GM12801 (cell line): ENCODE results near the gene PKM.
A peak's percentile ranks its signal among the peaks of the same experiment; 100 is the strongest.

Experiments
- CTCF ChIP-seq: IDR thresholded peaks from one replicate; pipeline ENCODE4 v1.5.1; 2011; ENCODE audit warnings: control low read depth; ENCODE audit not compliant: insufficient read length; ENCODE audit errors: extremely low read depth

The PKM gene

GRCh38 chr15:72156928-72157327 lies 74.1 kb downstream of the PKM start:
- TF ChIP-seq CTCF, result no peak

DNA sequence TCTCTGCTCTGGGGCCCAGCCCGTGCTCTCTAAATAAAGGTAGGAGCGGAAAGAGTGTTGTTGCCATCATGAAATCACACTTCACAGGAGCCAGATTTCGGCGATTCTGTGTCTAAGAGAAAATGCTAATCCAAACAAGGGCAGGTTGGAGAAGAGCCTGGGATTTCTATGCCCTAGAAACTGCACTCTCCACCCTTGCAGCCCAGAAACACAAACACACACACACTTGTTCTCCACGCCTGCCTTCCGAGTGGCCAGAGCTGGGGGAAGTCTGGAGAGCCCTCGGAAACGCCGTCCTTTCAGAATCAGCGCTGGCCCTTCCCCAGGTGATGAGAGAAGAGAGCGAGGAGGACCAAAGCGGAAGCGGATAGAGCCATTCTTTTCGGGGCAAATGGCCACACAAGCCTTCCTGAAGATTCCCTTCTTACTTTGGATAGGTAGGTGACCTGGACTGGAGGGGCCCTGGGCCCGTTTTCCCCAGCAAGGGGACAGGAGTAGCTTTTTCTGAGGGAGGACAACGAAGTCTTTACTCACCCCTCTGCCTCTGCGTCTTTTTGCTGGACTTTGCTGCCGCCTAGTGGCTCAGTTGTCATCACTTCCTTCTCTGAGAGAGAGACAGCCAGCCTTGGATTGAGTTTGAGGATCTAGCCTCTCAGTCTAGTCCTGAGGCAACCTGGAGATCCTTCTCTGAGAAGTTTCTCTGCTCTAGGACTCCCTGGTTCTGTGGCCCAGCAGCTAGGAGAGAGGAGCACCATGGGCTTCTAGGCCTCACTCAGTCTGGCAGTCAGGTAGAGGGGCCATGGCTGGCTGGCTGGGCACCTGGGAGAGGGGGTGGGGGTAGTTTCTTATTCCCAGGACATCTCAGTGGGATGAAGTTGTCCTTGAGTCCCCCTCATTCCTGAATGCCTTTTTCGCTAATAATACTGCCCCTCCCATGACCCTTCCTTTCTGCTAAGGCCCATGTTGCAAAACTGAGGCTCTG lies 75.1 kb downstream of the PKM start:
- peak; percentile 84 for TF ChIP-seq CTCF

DNA sequence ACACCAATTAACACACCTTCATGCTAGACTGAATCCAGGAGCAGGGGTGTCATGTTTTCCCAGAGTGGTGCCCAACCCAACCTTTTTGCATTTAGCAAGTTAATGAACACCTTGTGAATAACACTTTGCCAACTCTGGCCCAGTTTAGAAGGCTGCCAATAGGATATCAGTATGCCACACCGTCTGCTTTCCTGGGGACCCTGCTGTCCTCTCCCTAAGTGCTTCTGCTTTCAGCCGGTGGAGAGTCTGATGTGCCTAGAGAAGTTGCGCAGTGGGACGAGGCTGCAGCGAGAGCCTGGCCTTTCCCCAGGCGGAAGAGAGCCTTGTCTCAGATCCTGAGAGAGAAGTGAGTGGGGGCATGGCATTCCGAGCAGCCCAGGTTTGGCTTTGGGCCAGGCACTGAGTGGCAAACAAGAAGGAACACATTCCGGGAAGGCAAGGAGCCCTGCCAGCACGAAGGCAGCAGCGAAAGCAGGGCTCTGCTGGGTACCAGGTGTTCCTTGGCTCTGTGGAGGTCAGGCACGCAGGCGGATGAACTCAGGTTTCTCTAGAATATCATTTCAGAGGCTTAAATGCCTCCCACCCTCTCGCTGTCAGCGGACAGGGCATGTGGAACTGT lies 75.9 kb downstream of the PKM start:
- TF ChIP-seq CTCF, result no peak

DNA sequence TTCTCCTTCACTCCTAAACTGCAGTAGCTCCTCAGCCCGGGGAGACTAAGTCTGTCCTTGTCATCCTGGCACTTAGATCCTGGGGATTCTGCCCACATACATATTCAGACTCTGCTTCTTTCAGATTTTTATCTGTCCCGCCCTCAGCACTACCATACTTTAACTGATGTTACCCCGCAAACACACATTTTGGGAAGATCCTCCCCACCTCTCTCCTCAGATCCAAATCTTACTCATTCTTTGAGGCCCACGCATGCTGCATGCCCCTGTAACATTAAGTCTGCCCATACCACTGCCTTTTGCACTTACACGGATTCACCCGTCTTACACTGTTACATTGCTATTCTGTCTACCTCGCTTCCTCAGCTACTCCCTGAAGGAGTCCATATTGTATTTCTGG lies 76.7 kb downstream of the PKM start:
- TF ChIP-seq CTCF, result no peak

DNA sequence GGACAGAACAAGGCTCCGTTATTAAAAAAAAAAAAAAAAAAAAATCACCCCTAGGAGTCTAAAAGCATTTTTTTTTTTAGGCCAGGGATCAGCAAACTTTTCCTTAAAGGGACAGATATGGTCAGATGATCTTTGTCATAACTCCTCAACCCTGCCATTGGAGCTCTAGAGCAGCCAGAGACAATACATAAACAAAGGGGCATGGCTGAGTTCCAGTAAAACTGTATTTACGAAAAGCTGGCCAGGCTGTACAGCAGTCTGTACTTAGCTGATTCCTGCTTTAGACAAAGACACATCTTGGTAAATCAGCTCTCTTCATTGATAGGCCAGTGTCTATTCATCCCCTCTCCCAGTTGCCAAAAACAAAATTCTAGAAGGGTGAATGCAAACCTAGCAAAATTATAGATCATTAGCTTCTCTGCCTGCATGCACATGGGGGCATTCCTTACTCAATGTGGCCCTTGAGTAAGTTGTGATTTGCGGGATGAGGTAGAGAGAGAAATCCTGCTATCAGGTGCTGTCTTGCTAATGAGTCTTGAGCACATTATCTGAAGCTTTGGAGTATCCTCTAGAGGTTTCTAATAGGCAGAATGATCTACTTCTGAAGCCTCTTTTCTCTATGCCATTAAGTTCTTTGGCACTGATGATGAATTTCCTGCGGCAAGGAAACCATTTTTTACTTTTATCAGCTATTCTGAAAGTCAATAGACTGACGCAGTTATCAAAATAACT lies 77.6 kb downstream of the PKM start:
- no peak for TF ChIP-seq CTCF
